GM19043 (cell line): Measurements from ENCODE around the gene CFD.
"Not testable (repeated sequence)": the region's sequence is repeated elsewhere in the genome, so short reads cannot be mapped to it uniquely, and the experiment has no call there.

ENCODE experiments used
- ATAC-seq: cut with Tn5 transposase; IDR thresholded peaks from one replicate; pipeline ENCODE4 v1.9.1; 2021; ENCODE audit warnings: low read depth; ENCODE audit not compliant: unreplicated experiment

The CFD gene

GRCh38 chr19:858868-859843, at the start of gene CFD:
CFD (plus strand) TSS chr19:859664; CDS start chr19:859690, 26 bp downstream.
- ATAC-seq, result no peak

GRCh38 chr19:810077-810855, 49.2 kb upstream of the CFD start:
- no peak for ATAC-seq

- ATAC-seq, result no peak
Measured at GRCh38 chr19:810883-811489, 48.5 kb upstream of the CFD start.

GRCh38 chr19:811506-812048, 47.9 kb upstream of the CFD start:
- ATAC-seq, result no peak

GRCh38 chr19:812049-812746, 47.3 kb upstream of the CFD start:
- no peak for ATAC-seq

- ATAC-seq, result no peak
Measured at GRCh38 chr19:812747-813218, 46.7 kb upstream of the CFD start.

- no peak for ATAC-seq
Measured at GRCh38 chr19:813219-814151, 46.0 kb upstream of the CFD start.

- no peak for ATAC-seq
Measured at GRCh38 chr19:814152-815078, 45.0 kb upstream of the CFD start.

- ATAC-seq, result no peak
Measured at GRCh38 chr19:815079-815774, 44.2 kb upstream of the CFD start.

GRCh38 chr19:815775-816499, 43.5 kb upstream of the CFD start:
- ATAC-seq, result no peak

- no peak for ATAC-seq
Measured at GRCh38 chr19:816500-816857, 43.0 kb upstream of the CFD start.

- not testable (repeated sequence) for ATAC-seq
Measured at GRCh38 chr19:820212-820611, 39.3 kb upstream of the CFD start.

GRCh38 chr19:821231-821824, 38.1 kb upstream of the CFD start:
- no peak for ATAC-seq

- no peak for ATAC-seq
Measured at GRCh38 chr19:821825-822503, 37.5 kb upstream of the CFD start, which contains the start of gene PLPPR3. PLPPR3 (minus strand) TSS chr19:821955; CDS start chr19:821559, 396 bp downstream.

- no peak for ATAC-seq
Measured at GRCh38 chr19:823565-824121, 35.8 kb upstream of the CFD start.
